Measurements from ENCODE around the gene KDM7A. TPM values are rescaled to one million over a fixed set of nuclear protein-coding genes. Genes with fewer than 3 reads are reported as not detected.

The KDM7A gene
- total and polyA plus RNA-seq, 2 of the 4 experiments (the other 2 are of a cell fraction), result 1.5 to 2.3 TPM

- no peak overlapping the region for H3K4me3 ChIP-seq (ENCODE audit: insufficient read depth, low read depth, low read length)
- H4K8ac ChIP-seq (ENCODE audit: low read depth in 2 of 2, low read length in 2 of 2), result no peak overlapping the region
- no peak overlapping the region for H3K4me2 ChIP-seq (ENCODE audit: low read depth, low read length)
- dilution Hi-C loops (cut with HindIII; ENCODE audit: low sequenced_read_pairs, unreplicated experiment), result no loop called here
- no TSS peak for BruUV-seq (replicated peaks)
- TF ChIP-seq CTCF (conservative IDR thresholded peaks at IDR 0.05; ENCODE audit: low read depth, low read length), result 0 out of 2 replicates have a peak, but pooled peaks have one; percentile 18
- peak; percentile 87 for TF ChIP-seq RFX5 (IDR thresholded peaks at IDR 0.05; ENCODE audit: low read depth, low read length)
- no peak for TF ChIP-seq SMC3 (IDR thresholded peaks at IDR 0.05; ENCODE audit: low read depth, low read length)
- peak; percentile 92 for TF ChIP-seq BHLHE40 (IDR thresholded peaks at IDR 0.05; ENCODE audit: low read depth, low read length)
- peak; percentile 58; the same call in 1 of the 2 replicates for TF ChIP-seq USF2 (IDR thresholded peaks at IDR 0.05; ENCODE audit: low read depth, low read length)
- H3K9me3 ChIP-seq (ENCODE audit: control insufficient read depth, insufficient read depth, low read length), result no peaks in the 10 kb centered on the region
- H3K27me3 ChIP-seq (ENCODE audit: control insufficient read depth, insufficient read depth, low read length), result peaks cover 6% of the 10 kb centered on the region
- 100% methylated on average over 1 of the region's 6 CpGs; no CpG with 5 or more reads in 1 of the 2 experiments for WGBS, 2 experiments (ENCODE audit: extremely low coverage in 2 of 2, insufficient read length in 1 of 2)
- H4K5ac ChIP-seq (ENCODE audit: low read depth, low read length), result no peak overlapping the region
- H4K91ac ChIP-seq (ENCODE audit: insufficient read depth, low read depth, low read length), result no peak overlapping the region
- H2BK120ac ChIP-seq (ENCODE audit: low read depth, low read length), result no peak overlapping the region
- no peak overlapping the region for H2AK5ac ChIP-seq (ENCODE audit: low read depth, low read length)
- intact Hi-C loops (cut with micrococcal nuclease), result no loop called here
- no peaks in the 10 kb centered on the region for H3K79me1 ChIP-seq (ENCODE audit: low read depth in 1 of 2, low read length in 2 of 2)
- ChIA-PET CTCF (no interaction called here), POLR2A (ENCODE audit: unreplicated experiment) (no interaction called here)
- in situ Hi-C loops (cut with MboI; ENCODE audit: low sequenced_read_pairs), result no loop called here
- H3K18ac ChIP-seq (ENCODE audit: low read depth, low read length), result no peak overlapping the region
- 0 out of 2 replicates have a peak, but pooled peaks cover 2% of the 10 kb centered on the region for H3K9me1 ChIP-seq (ENCODE audit: insufficient read depth, low read length)
- peaks cover 1% of the 10 kb centered on the region for H3K36me3 ChIP-seq (ENCODE audit: control insufficient read depth, insufficient read depth, low read length)
- no peaks in the 10 kb centered on the region for H3K4me1 ChIP-seq (ENCODE audit: control insufficient read depth, insufficient read depth, low read length)
- no peaks in the 10 kb centered on the region for H4K20me1 ChIP-seq (ENCODE audit: insufficient read depth, low read length)
- no peak overlapping the region for H2BK20ac ChIP-seq (ENCODE audit: low read depth, low read length)
- no peak overlapping the region for H2AK9ac ChIP-seq (replicated peaks; ENCODE audit: low read depth, low read length, poor library complexity)
- H2BK15ac ChIP-seq (ENCODE audit: low read depth, low read length), result no peak overlapping the region
- peak; percentile 55 for ATAC-seq (ENCODE audit: low read depth)
- no peak overlapping the region for H2AFZ ChIP-seq (replicated peaks; ENCODE audit: low read length, poor library complexity)
- H3K4ac ChIP-seq (ENCODE audit: low read depth, low read length), result no peak overlapping the region
- DNase-seq, result peak; percentile 83
- H3K23ac ChIP-seq (ENCODE audit: low read depth, low read length), result no peak overlapping the region
- H3K56ac ChIP-seq (ENCODE audit: extremely low read depth, insufficient read depth, low read length), result no peak overlapping the region
- H2BK5ac ChIP-seq (ENCODE audit: low read depth, low read length, poor library complexity, severe bottlenecking), result no peak overlapping the region
- no peak overlapping the region for H3K27ac ChIP-seq (ENCODE audit: insufficient read depth, low read length)
- no peak overlapping the region for H3K14ac ChIP-seq (replicated peaks; ENCODE audit: low read depth, low read length)
- H3K9ac ChIP-seq (ENCODE audit: low read depth, low read length), result no peak overlapping the region
These were observed 97.7 kb downstream of the KDM7A start for GRCh38 chr7:140079121-140079536.
